Activated B cell treated with CpG ODN at 0.5 μM for 24 hours (primary cell): ENCODE measurements around the gene KPNA5. TPM values are rescaled to one million over a fixed set of nuclear protein-coding genes. Genes with fewer than 3 reads are reported as not detected.
A peak's percentile ranks its signal among the peaks of the same experiment; 100 is the strongest.
"Not testable (repeated sequence)": the region's sequence is repeated elsewhere in the genome, so short reads cannot be mapped to it uniquely, and the experiment has no call there.

Source experiments
- ATAC-seq: fragments of 200-7000 bp; cut with Tn5 transposase; one replicate; pipeline ENCODE4 v1.10.0; 2021; ENCODE audit warnings: low read depth, mild to moderate bottlenecking, moderate library complexity
- CTCF ChIA-PET: fragments of 350-600 bp; sonication (Branson Sonifier 250); formaldehyde crosslinking; loops from one replicate; lab custom pipeline; 2021; ENCODE audit warnings: antibody characterized with exemption; lab: Charles Lee
- POLR2A ChIA-PET: fragments of 350-600 bp; sonication (Branson Sonifier 250); formaldehyde crosslinking; loops from one replicate; lab custom pipeline; 2021; ENCODE audit warnings: antibody characterized with exemption; lab: Charles Lee
- DNase-seq: peaks from one replicate; pipeline ENCODE4 v3.0.0; 2022
- H3K27ac Mint-ChIP-seq: one replicate; pipeline ENCODE4 v1.8.0; 2020; ENCODE audit warnings: mixed read lengths
- H3K27me3 Mint-ChIP-seq: one replicate; pipeline ENCODE4 v1.8.0; 2021; ENCODE audit warnings: mixed read lengths
- H3K36me3 Mint-ChIP-seq: one replicate; pipeline ENCODE4 v1.8.0; 2021; ENCODE audit warnings: low read depth, mixed read lengths
- H3K4me1 Mint-ChIP-seq: one replicate; pipeline ENCODE4 v1.8.0; 2021; ENCODE audit warnings: mixed read lengths
- H3K4me3 Mint-ChIP-seq: one replicate; pipeline ENCODE4 v1.8.0; 2020; ENCODE audit warnings: mild to moderate bottlenecking, mixed read lengths
- H3K9me3 Mint-ChIP-seq: one replicate; pipeline ENCODE4 v1.8.0; 2020; ENCODE audit warnings: mixed read lengths
- intact Hi-C: fragments of 100-400 bp; cut with micrococcal nuclease; formaldehyde crosslinking; loops from one replicate; pipeline ENCODE4 v1.15.1; 2024
- total RNA-seq: library from RNA; stranded (reverse); gene quantifications from 2 replicates; pipeline ENCODE4 v1.2.3, GENCODE V29; 2022
- TF ChIP-seq, protein P1 (sequence below): fragments of 200-600 bp; IDR thresholded peaks from one replicate; pipeline ENCODE4 v1.8.0; 2022; ENCODE audit warnings: antibody characterized with exemption, mild to moderate bottlenecking

Gene KPNA5
- total RNA-seq, 1 donor from 2014 or later, result 25.0 TPM

DNA sequence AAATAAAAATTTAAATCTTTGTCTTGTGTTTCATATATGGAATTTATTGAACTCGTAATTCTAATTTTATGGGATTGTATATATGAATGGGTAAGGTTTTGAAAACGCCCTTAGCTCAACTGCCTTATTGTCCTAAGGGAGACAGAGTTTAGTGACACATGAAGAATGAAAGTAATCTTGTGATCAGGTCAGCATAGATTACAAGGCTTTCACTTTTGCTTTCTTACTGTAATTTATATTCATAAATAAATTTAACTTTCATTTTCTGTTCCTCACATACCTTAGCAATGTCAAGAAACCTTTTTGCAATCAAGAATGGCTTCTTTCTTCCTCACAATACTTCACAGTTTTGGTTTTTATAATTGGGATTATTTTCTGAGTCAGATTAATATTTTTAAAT, 14.4 kb downstream of the KPNA5 start:
- no peaks in the 10 kb centered on the region for H3K9me3 Mint-ChIP-seq
- ChIA-PET POLR2A (interaction anchor here (0.5 kb wide), 1 partner anchor 462 kb away, joined by 5 read pairs; no protein-coding TSS in a partner anchor), CTCF (no interaction called here)
- H3K27me3 Mint-ChIP-seq, result no peaks in the 10 kb centered on the region
- no peak overlapping the region for H3K27ac Mint-ChIP-seq
- no peak for DNase-seq
- H3K4me1 Mint-ChIP-seq, result peaks cover 29% of the 10 kb centered on the region
- intact Hi-C loops, result loop anchor here (1.0 kb wide), 2 partner anchors 14 to 27 kb away; partner anchors contain the start of genes KPNA5 and ZUP1
- TF ChIP-seq, protein P1, sequence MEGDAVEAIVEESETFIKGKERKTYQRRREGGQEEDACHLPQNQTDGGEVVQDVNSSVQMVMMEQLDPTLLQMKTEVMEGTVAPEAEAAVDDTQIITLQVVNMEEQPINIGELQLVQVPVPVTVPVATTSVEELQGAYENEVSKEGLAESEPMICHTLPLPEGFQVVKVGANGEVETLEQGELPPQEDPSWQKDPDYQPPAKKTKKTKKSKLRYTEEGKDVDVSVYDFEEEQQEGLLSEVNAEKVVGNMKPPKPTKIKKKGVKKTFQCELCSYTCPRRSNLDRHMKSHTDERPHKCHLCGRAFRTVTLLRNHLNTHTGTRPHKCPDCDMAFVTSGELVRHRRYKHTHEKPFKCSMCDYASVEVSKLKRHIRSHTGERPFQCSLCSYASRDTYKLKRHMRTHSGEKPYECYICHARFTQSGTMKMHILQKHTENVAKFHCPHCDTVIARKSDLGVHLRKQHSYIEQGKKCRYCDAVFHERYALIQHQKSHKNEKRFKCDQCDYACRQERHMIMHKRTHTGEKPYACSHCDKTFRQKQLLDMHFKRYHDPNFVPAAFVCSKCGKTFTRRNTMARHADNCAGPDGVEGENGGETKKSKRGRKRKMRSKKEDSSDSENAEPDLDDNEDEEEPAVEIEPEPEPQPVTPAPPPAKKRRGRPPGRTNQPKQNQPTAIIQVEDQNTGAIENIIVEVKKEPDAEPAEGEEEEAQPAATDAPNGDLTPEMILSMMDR, result no peak
- H3K4me3 Mint-ChIP-seq, result no peak overlapping the region
- ATAC-seq, result peak; percentile 85
- H3K36me3 Mint-ChIP-seq, result peaks cover 54% of the 10 kb centered on the region

DNA sequence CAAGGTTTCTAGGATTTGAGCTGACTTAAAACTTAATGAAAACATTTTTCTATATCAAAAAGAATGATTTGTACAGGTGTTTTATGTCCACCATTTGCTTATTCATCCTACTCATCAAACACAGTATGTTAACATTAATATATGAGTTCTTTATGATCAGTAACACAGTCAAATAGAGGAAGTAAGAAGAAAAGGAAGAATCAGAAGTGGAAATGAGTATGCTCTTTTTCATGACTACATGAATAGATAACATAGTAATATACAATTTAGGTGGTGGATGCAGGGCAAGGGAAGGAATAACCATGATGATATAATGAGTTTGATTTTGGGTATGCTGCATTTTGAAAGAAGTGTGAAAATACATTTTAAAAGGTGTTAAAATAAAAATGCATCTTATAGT, 16.5 kb downstream of the KPNA5 start:
- TF ChIP-seq, protein P1, result no peak
- Mint-ChIP-seq H3K27ac (no peak overlapping the region), H3K36me3 (peaks cover 60% of the 10 kb centered on the region), H3K9me3 (no peaks in the 10 kb centered on the region), H3K4me1 (peaks cover 26% of the 10 kb centered on the region), H3K27me3 (no peaks in the 10 kb centered on the region), H3K4me3 (no peak overlapping the region)
- ATAC-seq, result peak; percentile 34
- ChIA-PET POLR2A (no interaction called here), CTCF (no interaction called here)
- no peak for DNase-seq
- intact Hi-C loops, result no loop called here

DNA sequence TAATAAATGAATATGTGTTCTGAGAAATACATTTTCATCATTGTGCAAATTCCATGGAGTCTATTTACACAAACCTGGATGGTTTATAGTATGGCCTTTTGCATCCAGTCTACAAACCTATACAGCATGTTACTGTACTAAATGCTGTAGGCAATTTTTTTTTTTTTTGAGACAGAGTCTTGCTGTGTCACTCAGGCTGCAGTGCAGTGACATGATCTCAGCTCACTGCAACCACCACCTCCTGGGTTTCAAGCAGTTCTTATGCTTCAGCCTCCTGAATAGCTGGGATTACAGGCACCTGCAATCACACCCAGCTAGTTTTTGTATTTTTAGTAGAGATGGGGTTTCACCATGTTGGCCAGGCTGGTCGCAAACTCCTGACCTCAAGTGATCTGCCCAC, 22.9 kb downstream of the KPNA5 start:
- H3K36me3 Mint-ChIP-seq, result peaks cover 73% of the 10 kb centered on the region
- POLR2A ChIA-PET, CTCF ChIA-PET, H3K4me1 Mint-ChIP-seq, DNase-seq, H3K27ac Mint-ChIP-seq, ATAC-seq, H3K27me3 Mint-ChIP-seq, intact Hi-C loops, H3K4me3 Mint-ChIP-seq, H3K9me3 Mint-ChIP-seq: not testable (repeated sequence)

- Mint-ChIP-seq H3K4me3 (no peak overlapping the region), H3K36me3 (peaks cover 68% of the 10 kb centered on the region), H3K4me1 (no peaks in the 10 kb centered on the region), H3K27me3 (no peaks in the 10 kb centered on the region), H3K9me3 (no peaks in the 10 kb centered on the region), H3K27ac (no peak overlapping the region)
- CTCF ChIA-PET, result no interaction called here
- DNase-seq, result no peak
- TF ChIP-seq, protein P1, result no peak
- ATAC-seq, result no peak
- POLR2A ChIA-PET, result no interaction called here
- intact Hi-C loops, result no loop called here
These were observed 24.9 kb downstream of the KPNA5 start for GRCh38 chr6:116705917-116706316.

DNA sequence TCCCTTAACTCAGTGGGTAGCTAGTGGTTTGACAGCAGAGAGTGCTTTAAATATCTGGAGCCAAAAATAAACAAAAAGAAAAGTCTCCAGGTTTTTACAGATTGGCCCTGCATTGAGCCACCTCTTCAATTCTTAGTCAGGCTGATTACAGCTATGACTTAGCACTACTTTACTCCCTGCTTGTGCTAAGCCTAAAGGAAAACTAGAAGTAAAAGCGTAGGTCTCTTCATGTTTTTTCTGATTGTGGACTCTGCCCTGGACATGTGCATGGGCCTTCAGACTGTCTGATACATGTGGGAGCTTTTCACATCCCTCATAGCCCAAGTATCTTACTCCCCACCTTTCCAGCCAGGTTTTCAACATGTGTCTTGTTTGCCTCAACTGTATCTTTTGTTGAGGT, 33.3 kb downstream of the KPNA5 start:
- peaks cover 79% of the 10 kb centered on the region for H3K36me3 Mint-ChIP-seq
- H3K4me1 Mint-ChIP-seq, result peaks cover 3% of the 10 kb centered on the region
- no peak for ATAC-seq
- intact Hi-C loops, result no loop called here
- ChIA-PET CTCF (no interaction called here), POLR2A (no interaction called here)
- no peak overlapping the region for H3K27ac Mint-ChIP-seq
- TF ChIP-seq, protein P1, result no peak
- H3K9me3 Mint-ChIP-seq, result no peaks in the 10 kb centered on the region
- DNase-seq, result no peak
- H3K27me3 Mint-ChIP-seq, result no peaks in the 10 kb centered on the region
- H3K4me3 Mint-ChIP-seq, result no peak overlapping the region

DNA sequence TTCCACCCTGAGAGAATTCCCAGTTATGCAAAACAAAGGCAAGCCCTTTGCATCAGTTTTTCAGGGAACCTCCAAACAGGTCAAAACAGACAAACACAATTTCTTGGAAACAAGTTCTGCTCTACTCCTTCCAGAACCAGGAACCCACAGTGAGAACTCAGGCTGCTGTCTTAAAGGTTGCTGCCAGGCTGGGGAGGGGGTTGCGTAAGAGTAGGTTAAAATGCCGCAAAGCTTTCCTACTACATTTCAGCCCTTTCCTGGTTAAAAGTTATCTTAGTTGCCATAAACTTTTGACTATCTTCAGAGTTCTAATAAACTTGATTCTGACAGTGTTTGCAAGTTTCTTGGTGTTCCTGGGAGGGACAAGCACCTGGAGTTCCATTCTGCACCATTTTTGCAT, 33.8 kb downstream of the KPNA5 start:
- no peaks in the 10 kb centered on the region for H3K27me3 Mint-ChIP-seq
- ChIA-PET POLR2A (no interaction called here), CTCF (no interaction called here)
- H3K9me3 Mint-ChIP-seq, result no peaks in the 10 kb centered on the region
- H3K27ac Mint-ChIP-seq, result no peak overlapping the region
- TF ChIP-seq, protein P1, result no peak
- intact Hi-C loops, result no loop called here
- no peak overlapping the region for H3K4me3 Mint-ChIP-seq
- ATAC-seq (no peak), DNase-seq (no peak)
- H3K4me1 Mint-ChIP-seq, result peaks cover 3% of the 10 kb centered on the region
- peaks cover 80% of the 10 kb centered on the region for H3K36me3 Mint-ChIP-seq
